ENCODE results near the gene ECD.

Gene ECD

GRCh38 chr10:73131301-73131700, 36.5 kb downstream of the ECD start:
- Histone ChIP-seq H3K27me3 (ENCODE audit: insufficient read depth, low read length, poor library complexity, severe bottlenecking) (no peaks in the 10 kb centered on the region), H3K4me1 (ENCODE audit: insufficient read depth, low read length, poor library complexity, severe bottlenecking) (no peaks in the 10 kb centered on the region), H3K79me2 (ENCODE audit: insufficient read depth, low read length) (no peaks in the 10 kb centered on the region), H4K20me1 (ENCODE audit: insufficient read depth, low read length, poor library complexity, severe bottlenecking) (no peaks in the 10 kb centered on the region), H3K9me2 (replicated peaks; ENCODE audit: low read depth, low read length) (no peaks in the 10 kb centered on the region), H3K4me3 (ENCODE audit: low read length, poor library complexity, severe bottlenecking) (no peak overlapping the region), H3K36me3 (ENCODE audit: insufficient read depth, low read length) (peaks cover 64% of the 10 kb centered on the region), H3F3A (ENCODE audit: low read depth) (no peaks in the 10 kb centered on the region), H3K4me2 (ENCODE audit: low read depth, low read length, poor library complexity, severe bottlenecking) (no peak overlapping the region), H3K9ac (ENCODE audit: low read depth, low read length, poor library complexity, severe bottlenecking) (no peak overlapping the region), H3K9me3 (ENCODE audit: insufficient read depth, low read depth, low read length) (no peaks in the 10 kb centered on the region), H2AFZ (ENCODE audit: low read length) (no peak overlapping the region)
- TF ChIP-seq CTCF (conservative IDR thresholded peaks at IDR 0.05; ENCODE audit: low read length) (no peak), EZH2phosphoT487 (IDR thresholded peaks at IDR 0.05; ENCODE audit: borderline replicate concordance) (no peak)

- Histone ChIP-seq H3K36me3 (ENCODE audit: insufficient read depth, low read length) (peaks cover 19% of the 10 kb centered on the region; the same call in 1 of the 2 replicates), H3K9ac (ENCODE audit: low read depth, low read length, poor library complexity, severe bottlenecking) (no peak overlapping the region), H3K4me3 (ENCODE audit: low read length, poor library complexity, severe bottlenecking) (no peak overlapping the region), H3K9me2 (replicated peaks; ENCODE audit: low read depth, low read length) (no peaks in the 10 kb centered on the region), H3K27me3 (ENCODE audit: insufficient read depth, low read length, poor library complexity, severe bottlenecking) (no peaks in the 10 kb centered on the region), H2AFZ (ENCODE audit: low read length) (no peak overlapping the region), H3K4me2 (ENCODE audit: low read depth, low read length, poor library complexity, severe bottlenecking) (no peak overlapping the region), H3K79me2 (ENCODE audit: insufficient read depth, low read length) (no peaks in the 10 kb centered on the region), H3K9me3 (ENCODE audit: insufficient read depth, low read depth, low read length) (no peaks in the 10 kb centered on the region), H3K4me1 (ENCODE audit: insufficient read depth, low read length, poor library complexity, severe bottlenecking) (no peaks in the 10 kb centered on the region), H3F3A (ENCODE audit: low read depth) (no peaks in the 10 kb centered on the region), H4K20me1 (ENCODE audit: insufficient read depth, low read length, poor library complexity, severe bottlenecking) (no peaks in the 10 kb centered on the region)
- TF ChIP-seq EZH2phosphoT487 (IDR thresholded peaks at IDR 0.05; ENCODE audit: borderline replicate concordance), result no peak
- TF ChIP-seq CTCF (conservative IDR thresholded peaks at IDR 0.05; ENCODE audit: low read length), result no peak
Observed at GRCh38 chr10:73126343-73126742, 41.5 kb downstream of the ECD start.

- H3K79me2 ChIP-seq (ENCODE audit: insufficient read depth, low read length), result no peaks in the 10 kb centered on the region
- no peak overlapping the region for H2AFZ ChIP-seq (ENCODE audit: low read length)
- no peak overlapping the region for H3K9ac ChIP-seq (ENCODE audit: low read depth, low read length, poor library complexity, severe bottlenecking)
- H3F3A ChIP-seq (ENCODE audit: low read depth), result no peaks in the 10 kb centered on the region
- H4K20me1 ChIP-seq (ENCODE audit: insufficient read depth, low read length, poor library complexity, severe bottlenecking), result no peaks in the 10 kb centered on the region
- TF ChIP-seq CTCF (conservative IDR thresholded peaks at IDR 0.05; ENCODE audit: low read length) (no peak), EZH2phosphoT487 (IDR thresholded peaks at IDR 0.05; ENCODE audit: borderline replicate concordance) (no peak)
- no peaks in the 10 kb centered on the region for H3K9me3 ChIP-seq (ENCODE audit: insufficient read depth, low read depth, low read length)
- no peak overlapping the region for H3K4me2 ChIP-seq (ENCODE audit: low read depth, low read length, poor library complexity, severe bottlenecking)
- no peak overlapping the region for H3K4me3 ChIP-seq (ENCODE audit: low read length, poor library complexity, severe bottlenecking)
- no peaks in the 10 kb centered on the region for H3K9me2 ChIP-seq (replicated peaks; ENCODE audit: low read depth, low read length)
- no peaks in the 10 kb centered on the region for H3K4me1 ChIP-seq (ENCODE audit: insufficient read depth, low read length, poor library complexity, severe bottlenecking)
- no peaks in the 10 kb centered on the region for H3K27me3 ChIP-seq (ENCODE audit: insufficient read depth, low read length, poor library complexity, severe bottlenecking)
- no peaks in the 10 kb centered on the region; the same call in 1 of the 2 replicates for H3K36me3 ChIP-seq (ENCODE audit: insufficient read depth, low read length)
Observed at GRCh38 chr10:73119952-73120351, 47.9 kb downstream of the ECD start.

Data from Loucy (cell line).